ENCODE measurements around the gene ANKS6.

ANKS6 gene

DNA sequence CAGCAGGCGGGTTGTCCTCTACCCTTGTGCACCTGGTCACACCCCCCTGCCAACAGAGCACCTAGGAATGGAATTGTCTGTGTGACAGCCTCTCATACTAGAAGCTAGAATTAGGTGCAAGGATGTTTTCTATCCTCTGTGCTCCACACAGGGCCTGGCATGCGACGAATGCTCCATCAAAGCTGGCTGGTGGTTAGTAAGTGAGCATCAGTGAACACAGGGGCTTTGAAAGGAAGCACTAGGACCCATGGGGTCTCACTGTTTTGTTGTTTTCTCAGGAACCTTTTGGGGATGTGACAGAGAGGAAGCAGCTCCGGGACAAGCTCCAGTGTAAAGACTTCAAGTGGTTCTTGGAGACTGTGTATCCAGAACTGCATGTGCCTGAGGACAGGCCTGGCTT lies 43.4 kb upstream of the ANKS6 start:
- no peaks in the 10 kb centered on the region for H3K79me2 ChIP-seq (ENCODE audit: control insufficient read depth, low read length)
- H3K4me2 ChIP-seq (ENCODE audit: low read length): no peak overlapping the region
- no peaks in the 10 kb centered on the region for H3F3A ChIP-seq (ENCODE audit: control insufficient read depth, insufficient read depth)
- no peaks in the 10 kb centered on the region for H3K9me2 ChIP-seq (replicated peaks; ENCODE audit: control insufficient read depth, low read length)
- no peak overlapping the region for H3K27ac ChIP-seq (ENCODE audit: low read depth, low read length)
- no peaks in the 10 kb centered on the region for H4K20me1 ChIP-seq (ENCODE audit: control insufficient read depth, insufficient read depth, low read depth, low read length)
- no peaks in the 10 kb centered on the region for H3K9me3 ChIP-seq (ENCODE audit: control insufficient read depth, insufficient read depth, low read length)
- no peaks in the 10 kb centered on the region for H3K36me3 ChIP-seq (ENCODE audit: control insufficient read depth, low read length)
- no peak overlapping the region for H3K4me3 ChIP-seq (ENCODE audit: low read length)
- H3K27me3 ChIP-seq (ENCODE audit: control insufficient read depth, low read length): no peaks in the 10 kb centered on the region
- no peaks in the 10 kb centered on the region for H3K4me1 ChIP-seq (ENCODE audit: control insufficient read depth, low read length)
- TF ChIP-seq EZH2phosphoT487 (IDR thresholded peaks at IDR 0.05; ENCODE audit: borderline replicate concordance, low read length) (no peak), CTCF (IDR thresholded peaks at IDR 0.05; ENCODE audit: low read depth, low read length, poor library complexity, severe bottlenecking) (no peak)

- no peaks in the 10 kb centered on the region for H3K4me1 ChIP-seq (ENCODE audit: control insufficient read depth, low read length)
- no peak for TF ChIP-seq EZH2phosphoT487 (IDR thresholded peaks at IDR 0.05; ENCODE audit: borderline replicate concordance, low read length)
- no peak for TF ChIP-seq CTCF (IDR thresholded peaks at IDR 0.05; ENCODE audit: low read depth, low read length, poor library complexity, severe bottlenecking)
- H3K27ac ChIP-seq (ENCODE audit: low read depth, low read length): no peak overlapping the region
- no peaks in the 10 kb centered on the region for H3K36me3 ChIP-seq (ENCODE audit: control insufficient read depth, low read length)
- H3K4me2 ChIP-seq (ENCODE audit: low read length): no peak overlapping the region
- no peaks in the 10 kb centered on the region for H3K9me2 ChIP-seq (replicated peaks; ENCODE audit: control insufficient read depth, low read length)
- H3K79me2 ChIP-seq (ENCODE audit: control insufficient read depth, low read length): no peaks in the 10 kb centered on the region
- no peaks in the 10 kb centered on the region for H3K9me3 ChIP-seq (ENCODE audit: control insufficient read depth, insufficient read depth, low read length)
- H3F3A ChIP-seq (ENCODE audit: control insufficient read depth, insufficient read depth): no peaks in the 10 kb centered on the region
- H4K20me1 ChIP-seq (ENCODE audit: control insufficient read depth, insufficient read depth, low read depth, low read length): no peaks in the 10 kb centered on the region
- H3K27me3 ChIP-seq (ENCODE audit: control insufficient read depth, low read length): no peaks in the 10 kb centered on the region
- no peak overlapping the region for H3K4me3 ChIP-seq (ENCODE audit: low read length)
These were observed 42.7 kb upstream of the ANKS6 start for GRCh38 chr9:98838868-98839565.

DNA sequence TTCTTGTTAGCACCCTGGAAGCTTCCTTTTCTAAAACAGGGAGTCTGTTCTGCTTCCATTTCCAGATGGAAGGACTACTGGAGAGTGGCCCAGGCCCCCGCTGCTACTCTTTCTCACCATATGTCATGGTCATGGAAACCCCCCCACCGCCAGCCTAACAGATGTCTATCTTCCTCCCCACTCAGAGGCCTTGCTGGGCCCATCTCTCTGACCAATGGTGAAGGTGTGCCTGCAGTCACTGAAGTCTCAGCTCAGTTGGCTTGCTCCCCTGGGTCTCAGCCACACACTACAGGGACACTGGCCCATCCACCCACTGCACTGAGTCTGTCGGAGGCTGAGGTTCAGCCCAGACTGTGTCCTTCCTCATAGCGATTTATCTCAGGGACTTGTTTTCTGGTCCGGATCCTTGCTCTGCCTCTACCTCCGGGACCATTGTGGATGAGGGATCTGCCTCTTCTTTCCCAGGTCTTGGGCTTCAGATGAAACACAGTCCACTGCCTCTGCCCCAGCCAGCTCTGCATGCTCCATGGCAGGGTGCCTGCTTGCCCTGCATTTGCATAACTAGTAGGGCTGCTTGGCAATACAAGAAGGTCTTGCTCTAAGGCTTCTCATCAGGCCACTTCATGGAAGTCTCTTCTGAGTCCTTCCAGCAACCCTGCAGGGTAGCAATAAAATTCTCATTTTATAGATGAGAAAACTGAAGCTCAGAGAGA lies 42.0 kb upstream of the ANKS6 start:
- Histone ChIP-seq H3K4me3 (ENCODE audit: low read length) (no peak overlapping the region), H3K79me2 (ENCODE audit: control insufficient read depth, low read length) (no peaks in the 10 kb centered on the region), H3K4me1 (ENCODE audit: control insufficient read depth, low read length) (no peaks in the 10 kb centered on the region), H3F3A (ENCODE audit: control insufficient read depth, insufficient read depth) (no peaks in the 10 kb centered on the region), H4K20me1 (ENCODE audit: control insufficient read depth, insufficient read depth, low read depth, low read length) (no peaks in the 10 kb centered on the region), H3K9me2 (replicated peaks; ENCODE audit: control insufficient read depth, low read length) (no peaks in the 10 kb centered on the region), H3K9me3 (ENCODE audit: control insufficient read depth, insufficient read depth, low read length) (no peaks in the 10 kb centered on the region), H3K4me2 (ENCODE audit: low read length) (no peak overlapping the region), H3K27ac (ENCODE audit: low read depth, low read length) (no peak overlapping the region), H3K36me3 (ENCODE audit: control insufficient read depth, low read length) (no peaks in the 10 kb centered on the region), H3K27me3 (ENCODE audit: control insufficient read depth, low read length) (no peaks in the 10 kb centered on the region)
- TF ChIP-seq EZH2phosphoT487 (IDR thresholded peaks at IDR 0.05; ENCODE audit: borderline replicate concordance, low read length) (no peak), CTCF (IDR thresholded peaks at IDR 0.05; ENCODE audit: low read depth, low read length, poor library complexity, severe bottlenecking) (no peak)
